Measurements from ENCODE around the gene LRRC47. TPM values are rescaled to one million over a fixed set of nuclear protein-coding genes. Genes with fewer than 3 reads are reported as not detected.

Gene LRRC47
- total and polyA plus RNA-seq, 2 of the 8 experiments (the other 6 are each of a cell fraction or from before 2014, with no cell fraction given) = 38.3 to 82.4 TPM

- H3K79me2 ChIP-seq (ENCODE audit: control insufficient read depth in 1 of 2, insufficient read depth in 2 of 2, low read length in 2 of 2) = peaks cover 0 to 30% of the 10 kb centered on the region in 2 experiments; a peak in 2 of 4 replicates
- H3K4ac ChIP-seq (replicated peaks; ENCODE audit: insufficient read length, low read depth, low read length) = no peak overlapping the region
- POLR2A ChIA-PET (ENCODE audit: partially characterized antibody) = interaction anchor here (0.9 to 9.8 kb wide), 4 partner anchors 7 to 71 kb away, joined by 3 to 84 read pairs (median 11); partner anchors contain the start of gene LRRC47
- no peak overlapping the region for H3K18ac ChIP-seq (ENCODE audit: extremely low read depth, low read length)
- DNase-seq (ENCODE audit: low read depth in 1 of 2, low spot score in 2 of 2) (no peak), FAIRE-seq (no peak)
- no peak overlapping the region for H2BK15ac ChIP-seq (ENCODE audit: low read length)
- no peak overlapping the region for H2BK120ac ChIP-seq (replicated peaks; ENCODE audit: low read depth, low read length)
- no peak overlapping the region for H2AK5ac ChIP-seq (ENCODE audit: low read depth, low read length)
- H3K79me1 ChIP-seq (ENCODE audit: low read depth, low read length) = peaks cover 19% of the 10 kb centered on the region
- H2BK5ac ChIP-seq (ENCODE audit: low read depth, low read length) = no peak overlapping the region
- CTCF ChIA-PET (ENCODE audit: partially characterized antibody) = interaction anchor here (0.6 to 5.7 kb wide), 18 partner anchors 8 to 647 kb away, joined by 3 to 40 read pairs (median 4); partner anchors contain the start of gene LRRC47
- no peak overlapping the region for H3K4me2 ChIP-seq (ENCODE audit: insufficient read depth in 1 of 2, low read depth in 2 of 2, low read length in 2 of 2)
- H3K27me3 ChIP-seq (replicated peaks in 1 of 4; ENCODE audit: control insufficient read depth in 3 of 4, extremely low read depth in 1 of 4, insufficient read depth in 3 of 4, low read length in 3 of 4) = no peaks in the 10 kb centered on the region
- H3K23me2 ChIP-seq (ENCODE audit: low read depth, low read length) = no peaks in the 10 kb centered on the region
- H2BK20ac ChIP-seq (ENCODE audit: low read length) = no peak overlapping the region
- no peak overlapping the region for H4K8ac ChIP-seq (ENCODE audit: extremely low read depth, insufficient read depth, low read length)
- H3K56ac ChIP-seq (replicated peaks; ENCODE audit: insufficient read length, low read depth, low read length) = no peak overlapping the region
- no peak overlapping the region for H3K27ac ChIP-seq (ENCODE audit: low read depth, low read length)
- no peak overlapping the region for H4K91ac ChIP-seq (replicated peaks; ENCODE audit: insufficient read length, low read length)
- H2BK12ac ChIP-seq (ENCODE audit: low read depth, low read length) = no peak overlapping the region
- H3K4me3 ChIP-seq (ENCODE audit: extremely low read depth in 1 of 4, insufficient read depth in 2 of 4, low read depth in 3 of 4, low read length in 4 of 4) = no peak overlapping the region
- WGBS, 2 experiments (ENCODE audit: extremely low coverage in 1 of 2, insufficient coverage in 1 of 2, insufficient read length in 1 of 2, insufficient replicate concordance in 2 of 2, low coverage in 1 of 2, low lambda C conversion rate in 2 of 2, missing lambda C conversion rate in 1 of 2) = 83% methylated on average over 13 of the region's 13 CpGs; no CpG with 5 or more reads in 1 of the 2 experiments
- TF ChIP-seq NRF1 (IDR thresholded peaks at IDR 0.05; ENCODE audit: low read depth, low read length) = no peak
- no peaks in the 10 kb centered on the region for H3K9me3 ChIP-seq (ENCODE audit: insufficient read depth in 2 of 2, low read depth in 1 of 2, low read length in 1 of 2)
- peaks cover 0 to 8% (median 6%) of the 10 kb centered on the region in 4 experiments; a peak in 5 of 7 replicates for H3K4me1 ChIP-seq (replicated peaks in 1 of 4; ENCODE audit: control insufficient read depth in 3 of 4, insufficient read depth in 4 of 4, low read length in 3 of 4)
- no peak overlapping the region for H4K5ac ChIP-seq (ENCODE audit: insufficient read length, low read depth, low read length)
- H3K23ac ChIP-seq (ENCODE audit: insufficient read length) = no peak overlapping the region
- H2AFZ ChIP-seq (ENCODE audit: low read length) = no peak overlapping the region
- H3K9ac ChIP-seq (replicated peaks in 1 of 4; ENCODE audit: extremely low read depth in 1 of 4, low read depth in 3 of 4, low read length in 3 of 4) = no peak overlapping the region
- peaks cover 12 to 21% of the 10 kb centered on the region in 2 experiments for H4K20me1 ChIP-seq (replicated peaks in 1 of 2; ENCODE audit: control insufficient read depth in 1 of 2, insufficient read depth in 2 of 2, low read length in 2 of 2)
- H3K14ac ChIP-seq (ENCODE audit: insufficient read length) = no peak overlapping the region
- peaks cover 30 to 61% (median 53%) of the 10 kb centered on the region in 4 experiments for H3K36me3 ChIP-seq (ENCODE audit: control insufficient read depth in 2 of 4, insufficient read depth in 4 of 4, low read length in 3 of 4)
Measured at GRCh38 chr1:3785045-3785444, 11.3 kb downstream of the LRRC47 start.

Measured in H1 (cell line).